TTC549 (cell line): ENCODE measurements around the gene CSTB.

Source experiments
- FAIRE-seq: peaks from 2 replicates; lab custom pipeline; 2012; peaks lifted over from hg19 to GRCh38; lab: Jason Lieb, UNC

The CSTB gene

GRCh38 chr21:43767498-43767983, 8.6 kb downstream of the CSTB start:
- no peak for FAIRE-seq

GRCh38 chr21:43766734-43767497, 9.2 kb downstream of the CSTB start:
- no peak for FAIRE-seq

DNA sequence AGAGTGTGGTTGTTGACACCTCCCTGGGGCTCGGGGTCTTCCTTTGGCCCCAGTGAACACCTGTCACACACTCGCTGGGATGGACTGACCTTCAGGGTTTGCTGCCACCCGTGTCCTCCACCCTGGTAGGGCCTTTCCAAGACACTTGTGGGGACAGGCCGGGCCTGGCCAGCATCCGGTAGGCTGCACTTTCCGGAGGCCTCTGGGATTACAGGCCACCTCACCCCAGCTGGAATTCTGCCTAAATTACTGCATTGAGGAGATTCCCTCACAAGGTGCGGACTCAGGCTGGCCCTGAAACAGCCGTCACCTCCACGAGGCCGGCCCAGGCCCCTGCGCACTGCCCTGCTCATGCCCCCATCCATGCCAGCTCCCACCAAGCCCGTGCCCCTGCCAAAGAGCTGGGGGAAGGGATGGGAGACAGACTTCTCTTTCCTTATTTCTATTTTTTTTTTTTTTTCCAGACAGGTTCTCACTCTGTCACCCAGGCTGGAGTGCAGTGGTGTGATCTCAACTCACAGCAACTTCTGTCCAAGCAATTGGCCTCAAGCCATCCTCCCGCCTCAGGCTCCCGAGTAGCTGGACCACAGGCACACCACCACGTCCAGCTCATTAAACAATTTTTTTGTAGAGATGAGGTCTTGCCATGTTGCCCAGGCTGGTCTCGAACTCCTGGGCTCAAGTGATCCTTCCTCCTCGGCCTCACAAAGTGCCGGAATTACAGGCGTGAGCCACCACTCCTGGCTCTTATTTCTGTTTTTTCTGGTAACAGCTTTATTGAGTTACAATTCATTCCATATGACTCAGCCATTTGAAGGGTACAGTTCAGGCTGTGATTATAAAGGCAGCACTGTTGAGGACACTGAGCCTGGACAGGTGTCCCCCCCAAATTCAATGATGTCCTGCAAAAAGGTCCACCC, 11.3 kb downstream of the CSTB start:
- FAIRE-seq = no peak

GRCh38 chr21:43763901-43764523, 12.1 kb downstream of the CSTB start:
- FAIRE-seq = no peak

DNA sequence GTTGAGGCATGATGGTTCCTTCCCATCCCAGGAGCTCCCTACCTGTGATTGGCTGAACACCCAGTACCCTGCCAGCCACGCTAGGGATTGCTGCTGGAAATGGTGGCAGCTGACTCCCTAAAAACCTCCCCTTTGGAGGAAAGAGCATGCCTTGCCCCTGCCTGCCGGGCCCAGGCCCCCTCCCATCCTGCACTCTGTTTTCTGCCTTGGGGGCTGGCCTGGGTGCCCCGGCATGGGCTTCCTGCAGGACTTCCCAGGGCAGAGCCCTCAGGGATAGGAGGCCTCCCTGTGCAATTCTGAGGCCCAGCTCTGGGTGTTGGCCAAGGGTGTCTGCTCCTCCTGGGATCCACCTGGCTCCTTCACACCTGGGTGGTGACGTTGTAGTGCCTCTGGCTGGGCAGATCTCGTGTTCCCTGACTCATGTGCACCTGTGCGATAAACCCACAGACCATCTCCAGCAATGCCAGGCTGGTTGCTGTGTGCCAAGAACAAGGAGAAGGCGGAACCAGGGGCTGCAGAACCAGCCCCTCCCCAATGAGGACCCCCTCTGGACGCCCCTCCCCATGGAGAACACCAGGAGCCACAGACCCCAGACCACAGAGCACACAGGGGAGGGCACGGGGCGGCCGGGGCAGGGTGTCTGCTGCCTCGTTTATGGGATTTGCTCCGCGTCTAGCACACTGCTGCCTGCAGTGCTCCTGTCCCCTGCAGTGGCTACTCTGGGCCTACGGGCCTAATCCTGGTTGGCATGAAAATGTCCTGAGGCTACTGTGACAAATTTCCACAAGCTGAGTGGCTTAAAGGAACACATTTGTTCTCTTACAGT, 13.6 kb downstream of the CSTB start:
- FAIRE-seq = no peak

DNA sequence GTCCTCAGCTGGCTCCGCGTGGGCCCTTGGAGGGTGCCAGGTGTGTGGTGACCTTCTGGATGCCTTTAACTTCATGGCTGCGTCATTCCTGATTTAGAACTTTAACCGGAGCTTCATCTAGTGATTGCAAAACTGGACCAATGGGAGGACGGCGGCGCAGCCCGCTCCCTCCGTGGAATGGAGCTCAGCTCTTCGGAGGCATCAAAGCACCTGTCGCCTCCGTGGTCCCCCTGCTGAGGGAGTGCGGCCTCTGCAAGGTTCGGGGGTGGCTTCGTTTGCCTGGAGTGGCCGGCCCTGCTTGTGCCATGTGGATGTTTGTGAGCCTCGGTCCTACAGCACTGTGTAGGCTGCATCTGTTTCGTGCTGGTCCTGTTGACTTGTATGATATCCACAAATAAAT, 14.2 kb downstream of the CSTB start:
- no peak for FAIRE-seq

DNA sequence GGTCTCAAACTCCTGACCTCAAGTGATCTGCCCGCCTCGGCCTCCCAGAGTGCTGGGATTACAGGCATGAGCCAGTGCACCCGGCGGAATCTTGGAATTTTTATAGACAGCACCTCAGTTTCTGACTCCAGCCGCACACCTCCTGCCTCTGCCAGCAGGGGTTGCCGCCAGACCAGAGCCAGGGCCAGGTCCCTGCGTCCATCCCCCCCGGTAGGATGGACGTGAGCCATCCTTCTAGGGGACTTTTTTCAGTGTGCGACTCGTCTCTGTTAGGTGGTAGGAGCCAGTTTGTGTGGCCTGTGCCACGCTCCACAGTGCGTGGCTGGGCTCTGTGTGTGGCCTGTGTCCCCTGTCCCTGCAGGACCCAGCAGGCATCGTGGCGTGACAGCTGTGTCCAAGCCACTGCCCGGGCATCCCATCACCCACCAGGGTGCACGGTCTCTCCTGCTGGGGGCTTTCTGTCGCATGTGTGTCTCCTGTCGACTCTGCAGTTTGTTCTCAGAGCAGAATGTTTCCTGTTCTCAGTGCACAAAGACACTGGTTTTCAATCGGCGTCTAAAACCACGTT, 15.6 kb downstream of the CSTB start:
- no peak for FAIRE-seq

DNA sequence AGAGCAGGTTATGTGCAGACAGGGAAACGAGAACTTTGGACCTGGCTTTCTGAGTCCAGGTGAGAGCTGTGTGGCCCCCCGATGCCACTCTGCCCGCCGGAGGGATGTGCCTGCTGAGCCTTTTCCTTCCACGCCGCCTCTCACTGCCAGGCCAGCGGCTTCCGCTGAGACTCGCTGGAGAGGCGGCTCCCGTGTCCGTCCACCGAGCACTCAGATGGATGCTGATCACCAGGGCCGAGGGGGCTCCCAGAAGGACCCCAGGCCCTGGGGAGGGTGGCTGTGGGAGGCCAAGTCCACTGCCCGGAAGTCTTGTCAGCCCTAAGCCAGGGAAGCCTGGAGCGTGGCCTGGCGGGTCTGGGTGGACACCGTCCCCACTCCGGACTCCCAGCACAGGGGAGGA, 16.5 kb downstream of the CSTB start:
- no peak for FAIRE-seq

DNA sequence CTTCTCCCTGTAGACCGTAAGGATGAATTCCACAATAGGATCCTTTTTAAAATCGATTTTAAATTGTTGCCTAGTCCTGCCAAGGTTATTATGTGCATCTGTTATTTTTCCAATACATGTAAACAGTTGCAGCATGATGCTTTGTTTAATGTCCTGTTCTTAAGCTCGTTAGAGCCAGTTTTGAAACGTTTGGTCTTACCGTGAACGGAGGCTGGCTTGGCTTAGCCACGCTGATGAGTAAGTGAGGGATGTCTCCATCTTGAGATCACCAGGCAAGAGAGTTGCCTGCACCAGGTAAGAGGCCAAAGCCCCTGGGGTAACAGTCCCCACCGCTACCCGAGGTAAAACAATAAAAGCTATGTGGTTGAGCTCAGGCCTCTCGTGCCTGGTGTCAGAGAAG, 17.3 kb downstream of the CSTB start:
- FAIRE-seq = no peak

GRCh38 chr21:43758111-43758641, 17.9 kb downstream of the CSTB start:
- no peak for FAIRE-seq

DNA sequence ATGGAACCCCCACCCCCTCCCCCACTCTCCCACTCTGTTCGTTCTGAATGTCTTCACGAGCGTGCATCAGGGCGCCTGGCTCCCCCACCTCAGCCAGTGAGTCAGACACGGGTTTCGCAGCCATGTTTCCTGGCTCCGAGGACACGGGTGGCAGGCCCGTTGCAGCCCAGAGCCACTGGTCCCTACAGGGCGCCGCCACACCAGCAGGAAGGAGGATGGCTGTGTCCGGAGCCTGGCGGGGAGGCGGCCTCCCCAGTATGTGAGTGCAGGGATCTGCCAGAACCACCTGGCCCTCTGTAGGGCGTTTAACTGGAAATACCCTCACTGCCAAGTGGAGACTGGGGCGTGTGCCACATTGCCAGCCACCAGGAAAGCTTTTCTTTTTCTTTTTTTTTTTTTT, 18.5 kb downstream of the CSTB start:
- FAIRE-seq = no peak

GRCh38 chr21:43755820-43756594, 20.1 kb downstream of the CSTB start:
- FAIRE-seq = no peak

GRCh38 chr21:43754948-43755781, 20.9 kb downstream of the CSTB start:
- no peak for FAIRE-seq

- no peak for FAIRE-seq
These were observed 22.7 kb downstream of the CSTB start for GRCh38 chr21:43753439-43753799.

GRCh38 chr21:43752758-43753438, 23.2 kb downstream of the CSTB start:
- FAIRE-seq = no peak

DNA sequence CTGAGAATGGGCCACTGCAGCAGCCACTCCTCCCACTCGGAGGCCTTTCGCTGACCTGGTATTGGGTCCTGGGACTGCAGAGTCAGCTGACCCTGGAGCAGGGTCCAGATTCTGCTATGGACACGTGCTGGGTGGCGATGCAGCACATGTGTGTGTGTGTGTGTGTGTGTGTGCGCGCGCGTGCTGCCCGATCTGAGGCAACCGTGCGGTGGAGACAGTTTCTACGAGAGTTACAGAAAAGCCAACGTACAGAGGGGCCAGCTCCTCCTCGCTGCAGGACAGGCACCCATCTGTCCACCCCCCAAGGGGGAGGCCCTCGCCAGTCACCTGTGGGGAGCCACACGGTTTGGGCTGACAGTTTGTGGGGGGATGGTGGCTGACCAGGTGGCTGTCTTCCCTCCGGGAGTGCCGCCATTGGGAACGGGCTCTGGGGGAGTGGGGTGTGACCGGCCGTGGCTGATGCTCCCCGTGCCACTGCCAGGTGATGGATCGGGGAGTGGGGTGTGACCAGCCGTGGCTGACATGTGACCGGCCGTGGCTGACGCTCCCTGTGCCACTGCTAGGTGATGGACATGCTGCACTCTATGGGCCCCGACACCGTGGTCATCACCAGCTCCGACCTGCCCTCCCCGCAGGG, 24.0 kb downstream of the CSTB start:
- no peak for FAIRE-seq

- FAIRE-seq = no peak
These were observed 25.6 kb downstream of the CSTB start for GRCh38 chr21:43750339-43751033.
